HG02623 (cell line): ENCODE measurements around the gene MMS19.
"Not testable (repeated sequence)": the region's sequence is repeated elsewhere in the genome, so short reads cannot be mapped to it uniquely, and the experiment has no call there.

ENCODE experiments used
- ATAC-seq: cut with Tn5 transposase; IDR thresholded peaks from one replicate; pipeline ENCODE4 v1.9.1; 2021; ENCODE audit warnings: moderate library complexity; ENCODE audit not compliant: unreplicated experiment

The MMS19 gene

GRCh38 chr10:97434055-97434454 is 64.2 kb downstream of the MMS19 start:
- no peak for ATAC-seq

DNA sequence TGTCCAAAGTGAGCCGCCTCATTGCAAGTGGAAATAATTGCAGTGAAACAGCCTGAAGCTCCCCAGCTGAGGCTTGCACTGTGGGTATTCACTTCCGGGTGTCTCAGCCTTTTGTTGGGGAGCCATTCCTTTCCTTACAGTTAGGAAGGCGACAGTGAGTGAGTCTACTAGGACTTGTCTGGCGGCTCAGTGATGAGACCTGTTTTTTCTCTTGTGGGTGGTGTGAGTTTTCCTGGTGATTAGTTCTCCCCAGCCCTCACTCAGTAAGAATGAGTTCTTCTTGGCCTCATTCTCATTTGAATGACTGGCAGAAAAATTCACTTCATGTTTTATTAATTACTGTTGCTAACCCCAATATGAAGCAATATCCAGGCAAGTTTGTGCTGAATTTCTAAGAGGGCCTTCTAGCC is 69.6 kb downstream of the MMS19 start:
- no peak for ATAC-seq

- ATAC-seq, result no peak
Observed at GRCh38 chr10:97427571-97428179, 70.5 kb downstream of the MMS19 start.

DNA sequence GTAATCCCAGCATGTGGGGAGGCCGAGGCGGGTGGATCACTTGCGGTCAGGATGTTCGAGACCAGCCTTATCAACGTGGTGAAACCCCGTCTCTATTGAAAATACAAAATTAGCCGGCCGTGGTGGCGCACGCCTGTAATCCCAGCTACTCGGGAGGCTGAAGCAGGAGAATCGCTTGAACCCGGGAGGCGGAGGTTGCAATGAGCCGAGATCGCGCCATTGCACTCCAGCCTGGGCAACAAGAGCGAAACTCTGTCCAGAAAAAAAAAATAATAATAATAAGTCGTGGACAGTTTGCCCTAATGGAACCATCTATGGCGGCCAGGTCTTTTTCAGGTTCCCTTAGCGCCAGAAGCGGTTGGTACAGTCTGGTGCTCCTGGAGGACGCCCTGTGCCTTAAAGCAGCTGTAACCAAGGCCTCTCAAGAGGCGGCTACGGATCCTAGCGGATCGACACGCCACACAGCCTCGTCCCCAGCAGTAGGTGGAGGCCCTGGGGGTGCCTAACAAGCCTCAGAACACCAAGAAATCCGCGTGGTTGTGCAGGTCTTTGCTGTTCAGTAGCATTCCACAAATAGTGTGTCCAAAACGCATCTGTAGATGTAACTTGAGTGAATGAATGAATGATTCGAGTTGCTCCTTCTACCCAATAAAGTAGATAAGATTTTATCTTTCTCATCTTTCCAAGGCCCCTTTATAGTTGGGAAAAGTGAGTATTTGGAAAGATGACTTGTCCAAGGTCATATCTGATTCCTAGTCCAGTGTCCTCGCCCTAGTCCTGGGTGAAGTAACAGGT is 71.2 kb downstream of the MMS19 start:
- ATAC-seq, result no peak

DNA sequence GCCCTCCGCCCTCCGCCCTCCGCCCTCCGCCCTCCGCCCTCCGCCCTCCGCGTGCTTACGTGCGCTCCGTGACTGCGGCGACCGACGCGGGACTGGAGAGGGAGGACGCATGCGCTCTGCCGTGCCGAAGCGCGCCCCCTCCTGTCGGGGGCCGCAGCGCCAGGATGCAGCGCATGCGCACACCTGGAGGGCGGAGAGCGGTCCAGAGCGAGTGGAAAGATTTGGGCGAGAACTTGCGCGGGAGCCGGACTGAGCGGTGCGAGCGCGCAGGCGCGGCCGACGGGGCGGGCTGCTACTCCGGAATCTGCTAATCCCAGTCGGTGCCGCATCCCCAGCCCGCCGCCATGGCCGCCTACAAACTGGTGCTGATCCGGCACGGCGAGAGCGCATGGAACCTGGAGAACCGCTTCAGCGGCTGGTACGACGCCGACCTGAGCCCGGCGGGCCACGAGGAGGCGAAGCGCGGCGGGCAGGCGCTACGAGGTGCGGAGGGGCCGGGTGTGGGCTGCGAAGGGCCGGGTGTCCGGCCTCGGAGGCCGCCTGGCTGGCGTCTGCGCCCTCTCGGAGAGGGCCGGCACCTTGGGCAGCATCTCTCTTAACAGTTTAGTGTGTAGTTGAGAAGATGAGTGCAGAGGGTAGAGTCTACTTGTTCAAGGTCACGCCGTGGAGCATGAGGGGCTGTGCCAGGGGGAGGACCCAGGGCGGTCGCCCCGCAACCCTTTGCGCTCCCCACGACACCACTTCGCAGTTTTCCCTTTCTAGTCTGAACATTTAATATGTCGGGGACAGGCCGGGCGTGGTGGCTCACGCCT is 72.1 kb downstream of the MMS19 start, which contains the start of gene PGAM1:
Gene PGAM1, plus strand, starts transcription at position 228 of the 812 bp plus-strand sequence. Its CDS starts 117 bp downstream, at position 345.
- ATAC-seq, result peak; percentile 92

- ATAC-seq, result not testable (repeated sequence)
Observed at GRCh38 chr10:97423757-97424098, 74.5 kb downstream of the MMS19 start.

GRCh38 chr10:97416565-97416964 is 81.7 kb downstream of the MMS19 start:
- ATAC-seq, result no peak

- ATAC-seq, result no peak
Observed at GRCh38 chr10:97412891-97413304, 85.3 kb downstream of the MMS19 start.

- ATAC-seq, result no peak
Observed at GRCh38 chr10:97411406-97411805, 86.8 kb downstream of the MMS19 start.

DNA sequence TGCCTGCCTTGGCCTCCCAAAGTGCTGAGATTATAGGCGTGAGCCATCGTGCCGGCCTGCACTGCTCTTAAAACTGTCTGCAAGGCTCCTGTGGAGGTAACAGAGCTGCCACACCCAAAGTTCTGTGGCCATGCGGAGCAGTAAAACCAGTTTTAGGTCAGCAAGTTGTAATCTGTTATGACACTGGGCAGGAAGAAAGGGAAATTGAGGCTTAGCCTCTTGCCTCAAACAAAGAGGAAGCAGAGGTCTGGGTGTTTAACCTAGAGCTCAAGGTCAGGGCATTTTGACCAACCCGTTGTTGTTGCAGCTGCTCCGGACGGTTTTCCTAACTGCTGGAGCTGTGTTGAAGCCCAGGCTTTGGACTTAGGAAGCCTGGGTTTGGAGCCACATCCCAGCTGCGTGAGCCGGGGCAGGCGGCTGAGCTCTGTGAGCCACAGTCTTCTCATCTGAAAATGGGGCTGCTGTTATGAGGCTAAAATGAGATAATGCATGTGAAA is 89.7 kb downstream of the MMS19 start:
- ATAC-seq, result no peak
